K562 (cell line): ENCODE results near the gene TYW5. TPM values are rescaled to one million over a fixed set of nuclear protein-coding genes. Genes with fewer than 3 reads are reported as not detected.
A peak's percentile ranks its signal among the peaks of the same experiment; 100 is the strongest.

Experiments
- BCL6 ChIP-seq: fragments of 250-450 bp; sonication (Bioruptor Pico); IDR thresholded peaks from 2 replicates; pipeline ENCODE4 v1.4.0; 2020
- GTF2E2 ChIP-seq: fragments of 200-800 bp; sonication (Bioruptor generic); IDR thresholded peaks from 2 replicates; pipeline ENCODE4 v1.6.1; 2016; ENCODE audit warnings: missing genetic modification characterization, missing compliant biosample characterization
- NRF1 ChIP-seq, 2 experiments: fragments of 450-650 bp; IDR thresholded peaks in 1 of 2; conservative IDR thresholded peaks in 1 of 2; 2 replicates each; pipeline ENCODE4 v1.6.1; 2014; ENCODE audit warnings: mild to moderate bottlenecking in 2 of 2
- RB1 ChIP-seq: fragments of 450-650 bp; IDR thresholded peaks from 2 replicates; pipeline ENCODE4 v1.6.1; 2017; ENCODE audit warnings: low read depth, mild to moderate bottlenecking
- REST ChIP-seq, 2 experiments: fragments of 450-650 bp; formaldehyde crosslinking in 1 of 2; IDR thresholded peaks; 2 replicates each; pipeline versions ENCODE4 v1.4.0 to v1.6.1; 2014 to 2020; ENCODE audit warnings: mild to moderate bottlenecking in 2 of 2, borderline replicate concordance in 1 of 2, low read depth in 1 of 2
- TFAP4 ChIP-seq: sonication (generic); formaldehyde crosslinking; IDR thresholded peaks from 2 replicates; pipeline ENCODE4 v1.8.0; 2022; ENCODE audit warnings: missing genetic modification reagents, mild to moderate bottlenecking, moderate library complexity, borderline replicate concordance
- ZBTB40 ChIP-seq, 2 experiments: fragments of 450-650 bp in 1 of 2; sonication (generic) in 1 of 2; formaldehyde crosslinking in 1 of 2; IDR thresholded peaks; 2 replicates each; pipeline versions ENCODE4 v1.7.1 to v1.9.0; 2016 to 2022; ENCODE audit warnings: inconsistent platforms in 1 of 2, mild to moderate bottlenecking in 1 of 2, missing genetic modification reagents in 1 of 2
- polyA plus RNA-seq, 8 experiments: library from polyadenylated mRNA; depleted of rRNA in 4 of 8; stranded (reverse) in 5 of 8; unstranded in 3 of 8; fragments of >200 nt; fragmentation: Nextera tagmentation in 2 of 8; fragmentation: Illumina TruSeq in 1 of 8; extraction: Ambion mirVana in 2 of 8; extraction: Trizol in 1 of 8; gene quantifications; 2 replicates each; pipeline versions ENCODE4 v1.2.1 to v1.2.3, GENCODE V29; 2011 to 2014; ENCODE audit warnings: inconsistent platforms in 1 of 8, missing spikeins in 1 of 8
- total RNA-seq, 7 experiments: library from RNA; depleted of rRNA in 6 of 7; stranded (reverse); fragments of >200 nt in 6 of 7; fragmentation: Illumina TruSeq in 2 of 7; extraction: Trizol in 2 of 7; gene quantifications; 2 replicates each; pipeline versions ENCODE4 v1.2.1 to v1.2.3, GENCODE V29; 2011 to 2021; ENCODE audit warnings: low replicate concordance in 1 of 7

The TYW5 gene
- total and polyA plus RNA-seq, 9 of the 15 experiments (the other 6 are each of a cell fraction or from before 2014, with no cell fraction given), result 3.6 to 7.7 (median 4.6) TPM

- peak; percentile 98 for TF ChIP-seq ZBTB40 (IDR thresholded peaks at IDR 0.05)
- TF ChIP-seq ZBTB40 (CRISPR knock-in tag; IDR thresholded peaks at IDR 0.05), result no peak
- TF ChIP-seq BCL6, result no peak
- TF ChIP-seq TFAP4 (CRISPR knock-in tag), result peak; percentile 57; the same call in 1 of the 2 replicates
- TF ChIP-seq NRF1 (conservative IDR thresholded peaks at IDR 0.05 in 1 of 2, IDR thresholded peaks at IDR 0.05 in 1 of 2), result peak; percentile 17 to 50; a peak in 1 of 4 replicates
- no peak for TF ChIP-seq REST (IDR thresholded peaks at IDR 0.05; ENCODE audit: borderline replicate concordance)
- 0 out of 2 replicates have a peak, but pooled peaks have one; percentile 60 for TF ChIP-seq REST (CRISPR knock-in tag; IDR thresholded peaks at IDR 0.05; ENCODE audit: low read depth)
- TF ChIP-seq GTF2E2, result peak; percentile 80; the same call in 1 of the 2 replicates
- TF ChIP-seq RB1, result 0 out of 2 replicates have a peak, but pooled peaks have one; percentile 30
Observed at GRCh38 chr2:199955339-199956061, at the start of gene TYW5, which contains the start of gene MAIP1 (continued).
